GM19455 (cell line): ENCODE results near the gene NIM1K.
"Not testable (repeated sequence)": the region's sequence is repeated elsewhere in the genome, so short reads cannot be mapped to it uniquely, and the experiment has no call there.

Experiments used
- ATAC-seq: cut with Tn5 transposase; IDR thresholded peaks from one replicate; pipeline ENCODE4 v1.9.1; 2021; ENCODE audit not compliant: unreplicated experiment

NIM1K gene

GRCh38 chr5:43225649-43226245 is 33.7 kb downstream of the NIM1K start:
- no peak for ATAC-seq

DNA sequence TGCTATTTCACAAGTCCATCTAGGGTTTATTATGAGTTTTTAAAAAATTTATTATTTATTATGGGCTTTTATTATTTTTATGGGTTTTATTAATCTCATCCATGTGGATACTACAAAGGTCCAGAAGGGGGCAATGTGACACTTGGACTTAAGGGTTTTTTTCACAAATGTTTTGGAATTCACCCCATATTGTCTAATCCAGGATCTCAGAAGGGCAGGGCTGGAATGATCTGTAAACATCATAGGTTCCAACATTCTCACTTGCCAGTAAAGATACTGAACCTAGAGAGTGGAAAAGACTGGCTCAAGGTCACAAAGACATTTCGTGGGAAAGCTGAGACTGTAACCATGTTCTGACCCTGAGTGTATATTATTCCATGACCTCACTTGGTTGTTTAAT is 35.6 kb downstream of the NIM1K start:
- ATAC-seq, result no peak

DNA sequence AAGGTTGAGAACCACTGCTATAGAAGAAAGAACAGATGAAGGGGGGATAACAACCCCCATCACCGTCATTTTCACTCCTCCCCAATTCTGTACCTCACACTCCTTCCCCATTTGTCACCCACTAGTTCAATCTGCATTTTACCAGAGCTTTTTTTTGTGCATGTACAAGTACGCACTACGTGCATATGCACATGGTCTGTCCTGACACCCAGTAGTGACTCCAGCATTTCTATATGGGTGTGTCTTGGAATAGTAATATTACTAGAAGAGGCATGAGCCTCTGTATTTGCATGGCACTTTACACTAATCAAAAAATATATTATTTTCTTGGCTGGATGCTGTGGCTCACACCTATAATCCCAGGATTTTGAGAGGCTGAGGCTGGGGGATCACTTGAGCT is 38.7 kb downstream of the NIM1K start:
- ATAC-seq, result no peak

GRCh38 chr5:43231977-43232376 is 40.0 kb downstream of the NIM1K start:
- no peak for ATAC-seq

GRCh38 chr5:43232943-43233833 is 41.2 kb downstream of the NIM1K start:
- no peak for ATAC-seq

DNA sequence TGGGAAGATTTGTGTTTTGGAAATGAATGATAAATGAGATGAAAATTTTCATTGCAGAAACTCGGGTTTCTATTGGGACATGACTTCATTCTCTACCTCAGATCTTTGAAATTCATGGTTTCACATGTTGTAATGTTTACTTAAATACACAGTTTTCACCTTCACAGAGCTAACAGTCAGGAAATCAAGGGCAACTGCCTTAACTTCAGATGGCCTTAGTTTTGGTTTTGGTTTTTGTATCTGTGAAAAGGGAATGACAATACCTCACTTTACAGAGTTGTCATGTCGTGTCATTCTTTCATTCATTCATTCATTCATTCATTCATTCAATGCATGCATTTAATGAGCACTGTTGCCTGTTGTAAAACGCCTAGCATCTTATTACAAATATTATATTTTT is 41.9 kb downstream of the NIM1K start:
- no peak for ATAC-seq

GRCh38 chr5:43236653-43237355 is 44.8 kb downstream of the NIM1K start:
- no peak for ATAC-seq

GRCh38 chr5:43242196-43242595 is 50.2 kb downstream of the NIM1K start:
- no peak for ATAC-seq

DNA sequence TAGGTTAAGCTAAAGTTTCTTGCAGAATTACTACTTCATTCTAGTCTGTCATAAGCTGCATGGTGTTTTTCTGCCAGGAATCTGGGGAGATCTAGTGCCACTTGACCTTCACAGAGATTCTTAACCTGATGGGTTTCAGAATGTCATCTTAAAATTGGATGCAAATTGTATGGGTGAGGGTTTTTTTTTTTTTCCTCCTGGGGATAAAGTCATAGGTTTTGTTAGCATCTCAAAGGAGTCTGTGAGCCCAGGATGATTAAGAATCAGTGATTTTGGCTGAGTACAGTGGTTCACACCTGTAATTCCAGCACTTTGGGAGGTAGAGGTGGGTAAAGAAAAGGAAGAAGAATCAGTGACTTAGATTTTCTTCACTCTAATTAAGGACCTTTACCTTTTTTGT is 51.2 kb downstream of the NIM1K start:
- ATAC-seq, result no peak

- peak; percentile 54 for ATAC-seq
Measured at GRCh38 chr5:43244823-43245565, 53.0 kb downstream of the NIM1K start.

DNA sequence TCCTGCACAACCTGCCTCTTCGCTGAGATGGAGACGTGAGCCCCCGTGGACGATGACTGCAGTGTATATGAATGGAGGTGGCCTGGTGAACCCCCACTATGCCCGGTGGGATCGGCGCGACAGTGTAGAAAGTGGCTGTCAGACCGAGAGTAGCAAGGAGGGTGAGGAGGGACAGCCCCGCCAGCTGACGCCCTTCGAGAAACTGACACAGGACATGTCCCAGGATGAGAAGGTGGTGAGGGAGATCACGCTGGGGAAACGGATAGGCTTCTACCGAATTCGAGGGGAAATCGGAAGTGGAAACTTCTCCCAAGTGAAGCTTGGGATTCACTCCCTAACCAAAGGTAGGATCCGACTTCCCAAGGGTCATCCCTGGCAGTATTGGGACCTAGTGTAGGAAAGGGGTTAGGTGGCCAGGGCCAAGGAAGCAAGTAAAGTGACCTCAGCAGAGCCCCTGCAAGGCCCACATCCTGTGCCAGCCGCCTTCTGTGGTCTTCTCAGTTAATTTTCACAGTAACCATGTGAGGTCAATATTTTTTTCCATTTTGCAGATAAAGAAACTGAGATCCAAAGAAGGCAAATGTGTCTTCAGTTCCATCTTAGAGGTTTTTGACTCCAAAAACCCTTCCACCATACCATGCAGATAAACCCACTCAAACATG is 53.8 kb downstream of the NIM1K start:
- ATAC-seq, result peak; percentile 60

- no peak for ATAC-seq
Measured at GRCh38 chr5:43251754-43252153, 59.7 kb downstream of the NIM1K start.

GRCh38 chr5:43255704-43256103 is 63.7 kb downstream of the NIM1K start:
- ATAC-seq, result no peak

DNA sequence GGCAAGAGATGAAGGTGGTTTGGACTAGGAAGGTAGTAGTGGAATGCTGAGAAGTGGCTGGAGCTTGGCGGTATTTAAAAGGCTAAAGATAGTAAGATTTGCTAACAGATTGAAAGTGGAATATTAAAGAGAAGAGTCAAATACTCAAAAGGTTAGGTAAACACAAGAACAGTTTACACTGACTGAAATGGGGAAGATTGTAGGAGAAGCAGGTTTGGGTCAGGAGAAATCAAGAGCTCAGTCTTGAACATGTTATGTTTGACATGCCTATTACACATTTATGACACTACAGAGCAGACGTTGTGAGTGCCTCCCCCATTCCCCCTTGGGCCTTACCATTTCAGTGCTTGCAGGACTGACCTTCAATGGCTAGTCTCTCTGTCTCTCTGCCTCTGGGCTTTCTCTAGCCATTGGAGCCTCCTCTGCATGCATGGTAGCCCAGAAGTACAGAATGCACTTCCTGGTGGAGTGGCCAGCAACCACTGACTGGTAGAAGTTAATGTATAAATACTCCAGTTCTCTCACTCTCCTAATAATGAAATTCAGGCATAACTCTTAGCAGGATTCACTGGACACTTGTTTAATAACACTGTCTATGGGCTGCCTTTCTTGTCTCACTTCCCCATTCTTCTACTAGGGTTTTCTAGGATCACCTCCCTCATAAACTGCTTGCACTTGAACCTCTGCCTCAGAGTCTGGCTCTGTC is 64.4 kb downstream of the NIM1K start:
- no peak for ATAC-seq

GRCh38 chr5:43258116-43258515 is 66.1 kb downstream of the NIM1K start:
- no peak for ATAC-seq

- not testable (repeated sequence) for ATAC-seq
Measured at GRCh38 chr5:43262269-43262668, 70.2 kb downstream of the NIM1K start.

DNA sequence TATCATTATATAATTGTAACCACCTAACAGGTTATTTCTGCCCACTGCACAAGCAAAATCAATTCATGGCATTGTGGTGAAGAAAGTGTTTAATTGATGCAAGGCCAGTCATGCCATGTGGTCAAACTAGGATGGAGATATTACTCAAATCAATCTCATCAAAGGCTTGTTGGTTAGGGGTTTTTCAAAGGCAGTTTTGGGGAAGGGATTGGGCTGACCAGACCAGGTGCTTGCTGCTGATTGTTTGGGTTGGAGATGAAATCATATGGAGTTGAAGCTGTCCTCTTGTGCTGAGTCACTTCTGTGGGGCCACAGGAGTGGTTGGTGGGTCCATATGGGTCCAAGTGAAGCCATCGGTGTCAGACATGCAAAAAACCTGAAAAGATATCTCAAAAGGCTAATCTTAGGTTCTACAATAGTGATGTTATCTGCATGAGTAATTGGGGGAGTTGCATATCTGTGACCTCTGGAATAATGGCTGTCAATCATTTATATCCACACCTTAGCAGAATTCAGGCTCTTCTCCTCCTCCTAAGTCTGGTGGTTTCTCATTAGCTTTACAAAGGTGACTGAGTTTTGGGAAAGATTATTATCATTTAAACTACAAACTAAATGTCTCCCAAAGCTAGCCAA is 76.3 kb downstream of the NIM1K start:
- no peak for ATAC-seq

GRCh38 chr5:43270645-43271044 is 78.6 kb downstream of the NIM1K start:
- no peak for ATAC-seq

DNA sequence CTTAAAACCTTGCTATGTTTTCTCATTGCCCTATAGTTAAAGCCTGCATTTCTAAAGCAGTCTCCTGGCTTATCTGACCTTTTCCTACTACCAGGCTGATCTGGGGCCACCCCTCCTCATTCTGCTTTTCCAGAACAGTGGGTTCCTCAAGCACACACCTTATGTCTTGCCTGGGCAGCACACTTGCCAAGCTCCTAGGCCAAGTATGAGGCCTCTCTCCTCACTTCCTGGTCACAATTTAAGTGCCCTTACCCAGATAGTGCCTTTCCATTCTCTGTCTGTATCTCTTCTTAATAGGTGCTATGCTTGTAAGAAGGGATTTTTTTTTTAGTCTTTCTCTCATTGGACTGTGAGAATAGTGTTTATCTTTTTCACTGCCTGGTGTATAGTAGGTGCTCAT is 81.5 kb downstream of the NIM1K start:
- no peak for ATAC-seq
